IPS-15b (cell line): ENCODE results near the gene MPHOSPH6.

Source experiments
- H3K27me3 ChIP-seq: one replicate; pipeline ENCODE4 v1.6.1; 2013; ENCODE audit warnings: low read length; ENCODE audit not compliant: control insufficient read depth, insufficient read depth
- H3K36me3 ChIP-seq: one replicate; pipeline ENCODE4 v1.6.1; 2013; ENCODE audit warnings: low read length; ENCODE audit not compliant: control insufficient read depth, insufficient read depth
- H3K4me1 ChIP-seq: one replicate; pipeline ENCODE4 v1.6.1; 2013; ENCODE audit warnings: mild to moderate bottlenecking, low read length; ENCODE audit not compliant: control insufficient read depth, insufficient read depth
- H3K4me3 ChIP-seq: one replicate; pipeline ENCODE4 v1.5.1; 2013; ENCODE audit warnings: low read depth, low read length
- H3K9ac ChIP-seq: one replicate; pipeline ENCODE4 v1.6.1; 2013; ENCODE audit warnings: low read depth, mild to moderate bottlenecking, low read length
- H3K9me3 ChIP-seq: one replicate; pipeline ENCODE4 v1.6.1; 2013; ENCODE audit warnings: mild to moderate bottlenecking, low read length; ENCODE audit not compliant: control insufficient read depth, insufficient read depth

The MPHOSPH6 gene

DNA sequence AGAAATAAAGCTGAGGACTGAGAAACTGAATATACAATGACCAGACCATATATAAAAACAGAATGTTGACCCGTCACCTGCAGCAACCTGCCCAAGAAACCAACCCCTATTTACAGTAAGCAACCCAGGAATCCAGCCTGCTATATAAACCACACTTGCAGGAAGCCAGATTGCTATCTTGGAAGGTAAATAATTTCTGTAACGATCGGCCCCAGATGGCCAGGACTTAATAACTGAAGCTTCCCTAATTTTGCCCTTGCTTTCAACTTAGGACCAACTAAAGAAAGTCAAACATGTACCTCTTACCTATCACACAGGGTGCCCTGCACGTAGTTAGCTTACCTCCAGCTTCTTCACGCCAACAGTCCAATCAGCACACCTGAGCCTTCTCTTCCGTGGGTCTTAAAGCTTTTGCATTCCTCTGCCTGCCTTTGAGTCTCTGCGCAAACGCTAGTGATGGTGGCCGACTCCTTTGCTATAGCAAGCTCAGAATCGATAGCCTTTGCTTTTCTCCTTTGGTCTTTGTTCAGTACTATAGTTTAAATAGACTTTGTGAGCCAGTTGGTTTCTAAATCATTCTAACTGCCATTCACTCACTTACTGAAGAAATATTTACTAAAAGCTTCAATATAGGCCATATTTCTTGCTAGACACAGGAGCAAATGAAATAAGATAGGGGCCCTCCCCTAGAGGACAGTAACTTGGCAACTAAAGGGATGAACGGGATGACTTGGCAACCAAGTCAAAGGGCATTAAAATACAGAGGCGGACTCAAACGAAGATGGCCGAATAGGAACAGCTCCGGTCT lies 31.3 kb downstream of the MPHOSPH6 start:
- peak overlapping the region; percentile 40 for H3K4me3 ChIP-seq
- H3K9ac ChIP-seq = no peak overlapping the region
- H3K27me3 ChIP-seq = no peaks in the 10 kb centered on the region
- no peaks in the 10 kb centered on the region for H3K36me3 ChIP-seq
- peaks cover 3% of the 10 kb centered on the region for H3K4me1 ChIP-seq
- no peaks in the 10 kb centered on the region for H3K9me3 ChIP-seq

DNA sequence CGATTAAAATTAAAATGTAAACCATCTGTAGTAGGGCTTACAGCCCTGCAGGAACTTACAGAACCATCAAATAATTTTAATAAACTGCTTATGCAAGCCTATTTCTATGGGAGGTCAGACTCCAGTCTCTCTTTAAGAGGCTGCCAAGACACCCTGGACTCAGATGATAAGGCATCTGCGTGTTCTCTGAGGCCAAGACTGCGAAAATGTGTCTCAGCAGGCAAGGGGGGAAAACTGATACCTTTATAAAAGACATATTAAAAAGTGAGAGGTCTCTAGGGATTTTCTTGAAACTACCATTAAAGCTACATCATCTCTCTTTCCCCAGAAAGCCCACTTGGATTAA lies 32.2 kb downstream of the MPHOSPH6 start:
- Histone ChIP-seq H3K9me3 (no peaks in the 10 kb centered on the region), H3K27me3 (no peaks in the 10 kb centered on the region), H3K9ac (no peak overlapping the region), H3K4me1 (peaks cover 3% of the 10 kb centered on the region), H3K4me3 (no peak overlapping the region), H3K36me3 (no peaks in the 10 kb centered on the region)

DNA sequence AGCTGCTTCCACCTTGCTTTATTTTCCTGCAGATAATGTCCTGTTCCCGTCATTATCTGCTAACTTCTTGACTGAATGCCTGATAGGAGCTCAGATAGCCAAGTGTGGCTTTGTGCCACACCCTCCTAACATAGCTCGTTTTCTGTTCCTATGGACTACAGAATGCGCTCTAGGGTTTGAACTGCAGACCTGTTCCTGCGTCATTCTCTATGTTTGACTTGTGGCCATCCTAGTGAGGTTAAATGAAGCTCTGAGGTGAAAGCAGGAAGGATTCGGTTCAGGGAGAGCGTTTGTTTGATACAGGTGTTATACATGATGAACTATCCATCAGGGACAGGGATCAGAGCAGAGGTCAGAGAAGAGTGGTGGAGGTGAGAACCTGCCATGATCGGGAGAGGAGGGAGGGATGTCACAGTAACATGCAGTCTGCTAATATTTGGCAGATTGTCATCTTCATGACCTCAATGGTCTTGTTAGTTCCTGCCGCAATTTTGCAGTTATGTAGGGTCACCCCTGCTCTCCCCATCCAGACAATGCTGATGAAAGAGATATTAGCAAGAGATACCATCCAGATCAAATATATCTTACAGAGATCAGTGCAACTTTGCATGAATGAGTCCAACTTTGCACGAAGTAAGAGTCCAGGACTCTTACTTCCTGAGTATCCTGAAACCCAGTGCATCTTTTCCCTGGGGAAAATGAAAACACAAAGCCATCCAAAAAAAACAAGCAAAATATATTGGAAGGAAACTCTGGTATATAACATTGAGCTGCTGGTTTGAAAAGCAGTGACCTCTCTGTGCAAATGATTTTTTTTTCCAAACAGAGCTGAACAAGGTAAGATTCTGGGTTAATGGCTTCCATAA lies 32.8 kb downstream of the MPHOSPH6 start:
- peaks cover 3% of the 10 kb centered on the region for H3K4me1 ChIP-seq
- no peaks in the 10 kb centered on the region for H3K36me3 ChIP-seq
- H3K4me3 ChIP-seq = no peak overlapping the region
- no peak overlapping the region for H3K9ac ChIP-seq
- H3K9me3 ChIP-seq = no peaks in the 10 kb centered on the region
- H3K27me3 ChIP-seq = no peaks in the 10 kb centered on the region

DNA sequence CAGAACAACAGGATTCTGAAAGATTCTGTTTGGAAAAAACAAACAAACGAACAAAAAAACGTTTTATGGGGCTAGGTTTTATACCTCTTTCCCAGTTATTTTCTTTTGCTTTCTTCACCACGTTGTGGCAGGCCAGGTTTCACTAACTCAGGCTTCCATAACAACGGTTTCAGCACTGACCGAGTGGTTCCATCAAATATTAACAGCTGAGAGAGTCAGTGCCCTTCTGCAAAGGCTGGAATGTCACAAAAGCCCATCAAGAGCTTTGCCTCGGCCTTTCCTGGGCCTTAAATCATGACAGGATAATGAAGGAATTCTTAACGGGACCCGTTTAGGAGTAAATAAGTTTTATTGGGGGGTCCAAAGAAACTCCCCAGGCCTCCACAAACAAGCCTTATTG lies 34.2 kb downstream of the MPHOSPH6 start:
- no peaks in the 10 kb centered on the region for H3K27me3 ChIP-seq

DNA sequence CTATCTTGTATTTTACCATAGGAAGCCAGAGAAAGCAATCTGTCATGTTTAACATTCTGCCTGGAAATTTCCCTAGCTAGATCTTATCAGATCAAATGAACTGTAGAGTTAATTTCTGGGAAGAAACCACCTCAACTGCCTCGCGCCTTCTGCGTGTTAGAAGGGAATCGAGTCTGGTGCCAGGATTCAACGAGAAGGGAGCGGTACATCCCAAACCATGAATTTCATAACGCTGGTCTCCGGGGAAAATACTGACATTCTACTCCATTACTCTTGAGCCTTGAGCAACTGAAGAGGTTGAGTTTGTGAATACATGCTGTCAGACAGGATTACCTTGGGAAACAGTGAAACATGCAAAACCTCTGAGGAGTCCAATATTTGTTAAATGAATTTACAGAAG lies 35.2 kb downstream of the MPHOSPH6 start:
- peaks cover 3% of the 10 kb centered on the region for H3K4me1 ChIP-seq
- H3K27me3 ChIP-seq = no peaks in the 10 kb centered on the region
- no peak overlapping the region for H3K4me3 ChIP-seq
- no peaks in the 10 kb centered on the region for H3K9me3 ChIP-seq
- no peak overlapping the region for H3K9ac ChIP-seq
- H3K36me3 ChIP-seq = no peaks in the 10 kb centered on the region

More for the DNA sequence above, 34.2 kb downstream of the MPHOSPH6 start:
- Histone ChIP-seq H3K36me3 (no peaks in the 10 kb centered on the region), H3K4me1 (peaks cover 3% of the 10 kb centered on the region), H3K4me3 (no peak overlapping the region), H3K9me3 (no peaks in the 10 kb centered on the region), H3K9ac (no peak overlapping the region)

DNA sequence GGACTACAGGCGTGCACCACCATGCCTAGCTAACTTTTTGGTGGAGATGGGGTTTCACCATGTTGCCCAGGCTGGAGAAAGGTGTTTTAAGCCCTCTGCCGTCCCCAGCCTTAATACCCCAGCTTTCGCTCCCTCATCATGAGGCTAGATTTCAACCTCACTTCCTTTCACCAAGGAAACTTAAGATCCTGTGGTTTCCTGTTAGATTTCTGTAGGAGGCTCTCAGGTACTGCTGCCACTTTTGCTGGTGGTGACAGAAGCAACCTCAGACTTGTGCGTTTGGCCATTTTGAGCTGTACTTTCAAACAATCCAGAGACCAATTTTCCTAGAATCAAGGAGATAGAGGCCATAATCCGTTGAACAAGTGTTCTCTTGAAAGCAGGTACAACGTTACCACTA lies 36.2 kb downstream of the MPHOSPH6 start:
- H3K4me1 ChIP-seq = peaks cover under 1% of the 10 kb centered on the region
- H3K4me3 ChIP-seq = no peak overlapping the region

DNA sequence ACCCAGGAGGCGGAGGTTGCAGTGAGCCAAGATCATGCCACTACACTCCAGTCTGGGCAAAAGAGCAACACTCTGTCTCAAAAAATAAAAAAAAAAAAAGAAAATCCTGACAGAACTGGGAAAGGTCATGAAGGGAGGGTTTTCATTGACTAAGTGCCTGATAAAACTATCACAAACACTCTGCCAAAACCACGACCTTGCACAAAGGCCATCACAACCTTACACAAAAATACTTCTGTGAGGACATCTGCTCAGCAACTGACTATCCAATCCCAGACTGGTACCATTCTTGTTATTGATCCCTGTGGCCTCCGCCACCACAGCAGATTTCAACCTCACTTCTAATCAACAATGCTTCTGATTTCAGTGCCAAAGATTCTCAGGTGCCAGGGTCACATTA lies 40.1 kb downstream of the MPHOSPH6 start:
- H3K27me3 ChIP-seq = no peaks in the 10 kb centered on the region
- H3K9me3 ChIP-seq = no peaks in the 10 kb centered on the region
- no peaks in the 10 kb centered on the region for H3K4me1 ChIP-seq
- no peak overlapping the region for H3K4me3 ChIP-seq
- no peak overlapping the region for H3K9ac ChIP-seq
- no peaks in the 10 kb centered on the region for H3K36me3 ChIP-seq

More for the DNA sequence above, 36.2 kb downstream of the MPHOSPH6 start:
- no peaks in the 10 kb centered on the region for H3K36me3 ChIP-seq
- no peaks in the 10 kb centered on the region for H3K9me3 ChIP-seq
- no peaks in the 10 kb centered on the region for H3K27me3 ChIP-seq
- H3K9ac ChIP-seq = no peak overlapping the region

DNA sequence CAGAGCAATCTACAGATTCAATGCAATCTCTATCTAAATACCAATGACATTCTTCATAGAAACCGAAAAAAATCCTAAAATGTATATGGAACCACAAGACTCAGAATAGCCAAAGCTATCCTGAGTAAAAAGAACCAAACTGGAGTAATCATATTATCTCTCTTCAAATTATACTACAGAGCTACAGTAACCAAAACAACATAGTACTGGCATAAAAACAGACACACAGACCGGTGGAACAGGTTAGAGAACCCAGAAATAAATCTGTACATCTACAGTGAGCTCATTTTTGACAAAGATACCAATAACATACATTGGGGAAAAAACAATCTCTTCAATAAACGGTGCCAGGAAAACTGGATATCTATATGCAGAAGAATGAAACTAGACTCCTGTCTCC lies 45.4 kb downstream of the MPHOSPH6 start:
- Histone ChIP-seq H3K9ac (no peak overlapping the region), H3K27me3 (no peaks in the 10 kb centered on the region), H3K36me3 (no peaks in the 10 kb centered on the region), H3K4me1 (no peaks in the 10 kb centered on the region), H3K4me3 (no peak overlapping the region), H3K9me3 (no peaks in the 10 kb centered on the region)

DNA sequence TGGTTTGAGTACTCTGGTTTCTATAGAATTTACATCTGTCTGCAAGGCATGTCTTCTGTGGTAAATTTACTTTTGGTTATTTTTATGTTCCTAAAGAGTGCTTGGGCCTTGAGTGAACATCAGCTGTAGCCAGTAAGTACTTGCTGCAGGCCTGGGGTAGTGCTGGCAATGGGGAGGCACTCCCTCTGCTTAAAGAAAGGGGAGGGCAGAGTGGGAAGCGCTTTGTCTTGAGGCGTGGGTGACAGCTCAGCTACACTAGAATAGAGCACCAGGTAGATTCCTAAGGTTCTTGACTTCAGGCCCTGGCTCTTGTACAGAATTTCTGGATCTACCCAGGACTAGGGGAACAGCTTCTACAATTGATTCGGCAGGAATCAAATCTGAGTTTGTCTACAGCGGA lies 50.6 kb downstream of the MPHOSPH6 start:
- H3K36me3 ChIP-seq = no peaks in the 10 kb centered on the region
- no peaks in the 10 kb centered on the region for H3K27me3 ChIP-seq
- H3K4me3 ChIP-seq = no peak overlapping the region
- no peaks in the 10 kb centered on the region for H3K9me3 ChIP-seq
- no peaks in the 10 kb centered on the region for H3K4me1 ChIP-seq
- H3K9ac ChIP-seq = no peak overlapping the region

DNA sequence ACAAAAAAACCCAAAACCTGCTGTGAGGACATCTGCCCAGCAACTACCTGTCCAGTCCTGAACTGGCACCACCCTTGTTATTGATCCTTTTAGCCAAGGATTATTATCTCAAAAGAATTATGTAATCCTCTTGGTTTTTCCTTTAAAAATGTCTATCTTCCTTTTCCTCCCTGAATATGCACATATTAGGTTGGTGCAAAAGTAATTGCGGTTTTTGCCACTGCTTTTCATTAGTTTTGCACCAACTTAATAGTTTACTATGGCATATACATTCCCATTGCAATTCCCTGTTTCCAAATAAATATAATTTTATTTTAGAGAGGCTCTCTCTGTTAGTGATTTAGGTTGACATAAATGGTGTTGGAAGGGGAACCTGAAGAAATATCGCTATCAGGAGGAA lies 51.3 kb downstream of the MPHOSPH6 start:
- Histone ChIP-seq H3K9ac (no peak overlapping the region), H3K36me3 (no peaks in the 10 kb centered on the region), H3K9me3 (no peaks in the 10 kb centered on the region)

DNA sequence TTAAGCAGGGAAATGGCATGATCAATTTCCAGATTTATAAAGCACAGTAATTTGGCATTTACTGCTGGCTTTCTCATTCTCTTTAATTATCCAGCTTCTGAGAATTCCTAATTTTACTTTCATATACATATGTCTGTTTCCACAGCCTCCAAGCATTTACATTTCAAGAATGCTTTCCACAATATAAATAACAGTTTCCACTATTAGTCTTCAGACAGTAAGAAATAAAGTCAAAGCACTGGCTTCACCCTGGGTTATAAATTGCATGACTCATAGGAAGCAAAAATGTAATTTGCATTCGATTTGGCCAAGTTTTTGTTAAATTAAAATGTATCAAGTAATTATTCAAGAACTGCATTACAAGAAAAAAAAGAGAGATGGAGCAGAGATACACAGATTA lies 53.5 kb downstream of the MPHOSPH6 start:
- H3K9me3 ChIP-seq = no peaks in the 10 kb centered on the region

More for the DNA sequence above, 51.3 kb downstream of the MPHOSPH6 start:
- Histone ChIP-seq H3K4me1 (no peaks in the 10 kb centered on the region), H3K27me3 (no peaks in the 10 kb centered on the region), H3K4me3 (no peak overlapping the region)

DNA sequence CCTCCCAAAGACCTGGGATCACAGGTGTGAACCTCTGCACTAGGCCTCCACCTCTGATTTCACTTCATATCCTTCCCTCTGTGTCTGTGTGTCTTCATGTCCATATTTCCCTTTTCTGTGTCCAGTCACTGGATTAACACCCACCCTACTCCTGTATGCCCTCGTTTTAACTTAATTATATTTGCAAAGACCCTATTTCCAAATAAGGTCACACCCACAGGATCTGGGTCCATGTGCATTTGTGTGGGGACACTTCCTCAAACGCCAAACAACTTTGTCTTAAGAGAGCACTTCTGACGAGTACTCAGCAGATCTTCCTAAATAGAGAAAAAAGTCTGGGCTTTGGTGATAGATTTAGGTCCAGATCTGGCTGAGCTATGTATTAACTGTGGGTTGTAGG lies 56.3 kb downstream of the MPHOSPH6 start:
- Histone ChIP-seq H3K4me1 (no peaks in the 10 kb centered on the region), H3K9ac (no peak overlapping the region), H3K27me3 (no peaks in the 10 kb centered on the region), H3K4me3 (no peak overlapping the region), H3K9me3 (no peaks in the 10 kb centered on the region), H3K36me3 (no peaks in the 10 kb centered on the region)

More for the DNA sequence above, 53.5 kb downstream of the MPHOSPH6 start:
- Histone ChIP-seq H3K9ac (no peak overlapping the region), H3K36me3 (no peaks in the 10 kb centered on the region), H3K27me3 (no peaks in the 10 kb centered on the region), H3K4me3 (no peak overlapping the region), H3K4me1 (no peaks in the 10 kb centered on the region)
